RCC 7860 (cell line): ENCODE measurements around the gene RPTOR.

Experiments used
- DNase-seq: peaks from one replicate; pipeline ENCODE4 v3.0.0-alpha.2; 2015; ENCODE audit warnings: low spot score
- FAIRE-seq: peaks from 2 replicates; lab custom pipeline; 2012; peaks lifted over from hg19 to GRCh38; lab: Jason Lieb, UNC

The RPTOR gene

GRCh38 chr17:80774146-80774545 lies 229.5 kb downstream of the RPTOR start:
- FAIRE-seq = no peak

GRCh38 chr17:80774643-80775281 lies 230.1 kb downstream of the RPTOR start:
- DNase-seq (no peak), FAIRE-seq (no peak)

More at GRCh38 chr17:80774146-80774545, 229.5 kb downstream of the RPTOR start:
- no peak for DNase-seq

DNA sequence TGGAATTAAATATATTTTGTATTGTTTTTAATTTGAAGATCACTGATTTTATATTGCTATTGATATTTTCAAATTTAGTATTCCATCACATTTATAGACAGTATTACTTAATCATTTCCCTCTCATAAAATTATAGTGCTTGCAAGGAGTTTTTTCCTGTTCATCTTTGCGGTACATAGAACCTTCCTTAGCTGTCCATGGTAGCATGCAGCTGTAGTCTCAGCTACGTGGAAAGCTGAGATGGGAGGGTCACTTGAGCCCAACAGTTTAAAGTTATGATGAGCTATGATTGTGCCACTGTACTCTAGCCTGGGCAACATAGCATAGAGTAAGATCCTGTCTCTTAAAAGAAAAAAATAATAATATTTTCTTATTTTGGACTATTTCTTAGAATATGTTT lies 231.2 kb downstream of the RPTOR start:
- FAIRE-seq (no peak), DNase-seq (no peak)

DNA sequence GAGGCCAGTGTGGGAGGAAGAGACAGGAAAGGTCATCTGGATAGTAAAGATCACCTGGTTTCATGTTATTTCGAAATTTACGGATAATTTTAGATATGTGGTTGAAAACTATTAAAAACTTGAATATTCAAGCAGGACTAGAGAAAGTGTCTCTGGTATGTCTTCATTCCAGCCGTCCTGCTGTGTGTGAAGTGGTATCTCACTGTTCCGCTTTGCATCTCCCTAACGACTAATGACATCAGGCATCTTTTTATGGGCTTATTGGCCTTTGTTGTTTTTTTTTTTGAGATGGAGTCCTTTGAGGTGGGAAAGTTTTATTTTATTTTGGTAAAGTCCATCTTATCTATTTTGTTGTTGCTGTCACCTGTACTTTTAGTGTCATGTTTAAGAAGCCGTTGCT lies 232.6 kb downstream of the RPTOR start:
- FAIRE-seq (no peak), DNase-seq (no peak)

DNA sequence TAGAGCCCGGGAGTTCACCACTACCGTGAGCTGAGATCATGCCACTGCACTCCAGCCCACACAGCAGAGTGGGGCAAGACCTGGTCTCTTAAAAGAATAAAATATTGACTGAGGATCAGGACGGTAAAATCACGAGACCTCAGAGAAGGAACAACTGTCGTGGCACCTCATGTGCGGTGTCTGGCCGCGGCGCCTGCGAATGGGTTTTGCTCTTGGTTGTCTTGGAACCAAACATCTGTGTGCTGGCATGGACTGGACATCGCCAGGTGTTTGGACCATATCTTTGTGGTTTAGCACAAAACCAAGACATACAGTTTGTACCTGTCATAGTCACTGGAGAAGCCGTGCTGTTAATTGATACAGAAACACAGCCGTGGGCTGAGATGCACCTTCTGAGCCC lies 234.1 kb downstream of the RPTOR start:
- FAIRE-seq = no peak
- no peak for DNase-seq

DNA sequence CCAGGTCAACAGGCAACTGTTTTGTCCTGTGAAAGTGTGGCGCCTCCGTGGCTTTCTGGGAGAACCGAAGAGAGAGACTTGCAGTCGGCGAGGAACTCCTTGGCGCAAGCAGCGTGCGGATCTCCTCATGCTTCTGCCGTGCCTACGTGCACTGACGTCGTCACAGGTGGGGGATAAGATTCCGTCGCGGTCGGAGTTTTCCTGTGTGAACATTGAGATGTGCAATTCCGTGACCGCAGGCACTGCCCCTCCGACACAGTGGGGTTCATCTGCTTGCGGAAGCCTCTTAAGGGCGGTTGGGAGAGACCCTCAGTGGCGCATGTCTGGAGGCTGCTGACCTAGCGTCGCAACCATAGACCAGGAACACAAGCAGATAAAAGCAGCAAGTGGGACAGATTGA lies 234.7 kb downstream of the RPTOR start:
- FAIRE-seq (no peak), DNase-seq (no peak)

- no peak for FAIRE-seq
- DNase-seq = no peak
Observed at GRCh38 chr17:80779961-80780380, 235.3 kb downstream of the RPTOR start.

GRCh38 chr17:80780381-80781198 lies 236.0 kb downstream of the RPTOR start:
- FAIRE-seq = no peak
- DNase-seq = no peak

- no peak for FAIRE-seq
Observed at GRCh38 chr17:80781211-80781610, 236.6 kb downstream of the RPTOR start.

DNA sequence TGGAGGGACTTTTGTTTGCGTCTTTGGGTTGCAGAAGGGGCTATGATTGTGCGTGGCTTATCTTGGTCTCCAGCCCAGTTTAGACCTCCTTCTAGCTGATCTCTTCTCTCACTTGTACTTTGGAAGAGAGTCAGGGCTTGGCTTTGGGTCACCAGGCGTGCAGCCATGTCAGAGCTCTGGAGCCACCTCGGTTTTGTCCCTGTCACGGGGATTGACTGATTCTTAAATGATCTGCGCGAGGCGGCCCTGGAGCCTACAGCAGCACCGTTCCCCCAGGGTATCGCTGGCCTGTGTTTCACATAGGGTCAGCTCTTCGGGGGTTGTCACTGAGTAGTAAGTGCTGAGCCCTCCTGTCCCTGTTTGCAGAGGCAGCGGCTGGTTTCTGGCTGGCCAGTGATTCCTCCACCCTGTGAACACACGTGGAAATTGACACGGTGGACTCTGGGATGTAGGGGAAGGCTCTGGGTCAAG lies 237.2 kb downstream of the RPTOR start:
- DNase-seq = no peak
- no peak for FAIRE-seq

More at GRCh38 chr17:80781211-80781610, 236.6 kb downstream of the RPTOR start:
- no peak for DNase-seq

- FAIRE-seq = no peak
- peak; percentile 27 for DNase-seq
Observed at GRCh38 chr17:80782536-80783427, 238.1 kb downstream of the RPTOR start.

DNA sequence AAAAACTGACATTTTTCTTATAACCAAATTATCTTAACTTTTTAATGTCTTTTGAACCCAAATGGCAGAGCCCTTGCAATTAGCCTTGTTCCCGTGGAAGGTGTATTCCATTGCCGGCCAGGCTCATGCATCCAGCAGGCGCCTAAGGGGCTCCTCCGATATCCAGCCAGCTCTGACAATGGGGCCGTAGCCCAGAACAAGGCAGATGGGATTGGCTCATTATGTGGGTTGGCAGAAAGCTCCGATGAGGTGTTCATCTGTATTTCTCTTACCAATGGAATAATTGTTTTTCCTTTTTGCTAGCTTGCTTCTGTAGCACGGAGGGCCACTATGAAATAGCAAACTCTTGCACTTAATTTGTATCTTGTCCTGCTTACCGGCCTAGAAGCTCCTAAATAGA lies 238.8 kb downstream of the RPTOR start:
- no peak for DNase-seq
- no peak for FAIRE-seq

DNA sequence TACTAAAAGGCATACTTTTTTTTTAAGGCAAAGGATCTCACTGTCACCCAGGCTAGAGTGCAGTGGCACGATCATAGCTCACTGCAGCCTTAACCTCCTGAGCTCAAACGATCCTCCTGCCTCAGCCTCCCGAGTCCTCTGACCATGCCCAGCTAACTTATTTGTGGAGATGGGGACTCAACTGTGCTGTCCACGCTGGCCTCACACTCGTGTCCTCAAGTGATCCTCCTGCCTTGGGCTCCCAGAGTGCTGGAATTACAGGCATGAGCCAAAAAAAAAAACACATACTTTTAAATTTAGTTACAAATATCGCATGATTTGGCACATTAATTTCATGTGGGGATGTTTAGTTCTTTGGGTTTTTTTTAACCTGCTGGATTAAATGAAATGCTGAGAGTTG lies 239.3 kb downstream of the RPTOR start:
- FAIRE-seq (no peak), DNase-seq (no peak)

DNA sequence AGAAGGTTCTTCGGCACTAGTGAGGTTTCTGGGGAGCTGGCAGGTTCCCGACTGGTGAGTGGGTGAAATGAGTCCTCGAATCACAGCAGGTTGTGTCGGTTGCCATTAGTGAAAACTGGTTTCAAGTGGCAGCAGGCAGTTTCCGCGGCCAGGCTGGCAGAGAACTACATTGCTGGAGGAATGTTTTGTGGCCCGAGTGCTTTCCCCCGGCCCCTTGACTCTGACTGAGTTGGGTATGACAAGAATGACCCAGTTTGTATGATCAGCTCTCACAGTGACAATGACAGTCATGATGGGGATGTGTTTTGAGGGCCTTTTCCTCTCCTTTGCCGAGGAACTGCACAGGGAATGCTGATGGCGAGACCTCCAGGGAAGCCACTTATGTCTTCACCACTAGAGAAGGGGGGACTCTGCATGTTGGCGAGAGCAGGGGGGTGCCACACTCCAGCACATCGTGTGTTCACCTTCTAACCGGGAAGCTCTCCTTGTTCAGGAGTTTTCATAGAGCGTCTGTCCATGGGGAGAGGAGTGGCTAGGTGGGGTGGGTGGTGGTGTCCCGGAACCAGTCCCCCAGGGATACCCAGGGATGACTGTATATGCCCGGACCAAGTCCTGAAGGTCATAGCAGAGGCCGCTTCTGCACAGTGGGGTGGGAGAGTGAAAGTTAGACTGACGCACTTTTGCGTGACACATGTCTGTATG lies 241.0 kb downstream of the RPTOR start:
- FAIRE-seq (no peak), DNase-seq (no peak)

- DNase-seq = no peak
- FAIRE-seq = no peak
Observed at GRCh38 chr17:80786470-80786869, 241.8 kb downstream of the RPTOR start.

GRCh38 chr17:80786887-80787286 lies 242.2 kb downstream of the RPTOR start:
- no peak for FAIRE-seq
- no peak for DNase-seq

GRCh38 chr17:80787881-80788280 lies 243.2 kb downstream of the RPTOR start:
- DNase-seq = no peak
- FAIRE-seq = no peak

DNA sequence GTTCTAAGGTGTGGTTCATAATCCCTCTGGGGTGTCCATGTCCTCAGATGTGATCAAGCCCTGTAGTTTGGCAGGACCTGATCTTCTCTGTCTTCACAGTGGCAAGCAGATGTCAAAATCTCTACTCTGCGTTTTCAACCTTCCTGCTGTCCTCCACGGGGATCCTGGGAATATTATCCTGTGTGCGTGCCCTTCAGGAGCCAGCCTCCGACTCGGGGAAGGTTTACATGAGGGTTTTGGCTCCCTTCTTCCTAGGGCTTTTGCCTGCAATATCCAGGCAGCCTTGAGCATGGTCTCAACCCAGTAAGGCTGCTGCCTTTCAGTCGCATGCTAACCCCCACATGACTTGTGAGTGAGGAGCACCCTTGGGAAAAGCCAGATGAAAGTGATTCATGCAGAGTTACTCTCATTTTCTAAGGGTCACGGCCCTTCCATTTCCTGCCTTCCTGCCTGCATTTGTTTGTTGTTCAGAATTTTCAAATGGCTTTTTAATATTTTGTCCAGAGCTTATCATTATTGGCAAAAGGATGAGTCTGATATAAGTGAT lies 244.8 kb downstream of the RPTOR start:
- DNase-seq (peak; percentile 65), FAIRE-seq (peak; percentile 85)

- no peak for FAIRE-seq
Observed at GRCh38 chr17:80790021-80790765, 245.6 kb downstream of the RPTOR start.

More at GRCh38 chr17:80790021-80790765, 245.6 kb downstream of the RPTOR start:
- DNase-seq = no peak
